ENCODE results near the gene CERK.
"Not testable (repeated sequence)": the region's sequence is repeated elsewhere in the genome, so short reads cannot be mapped to it uniquely, and the experiment has no call there.

Gene CERK

DNA sequence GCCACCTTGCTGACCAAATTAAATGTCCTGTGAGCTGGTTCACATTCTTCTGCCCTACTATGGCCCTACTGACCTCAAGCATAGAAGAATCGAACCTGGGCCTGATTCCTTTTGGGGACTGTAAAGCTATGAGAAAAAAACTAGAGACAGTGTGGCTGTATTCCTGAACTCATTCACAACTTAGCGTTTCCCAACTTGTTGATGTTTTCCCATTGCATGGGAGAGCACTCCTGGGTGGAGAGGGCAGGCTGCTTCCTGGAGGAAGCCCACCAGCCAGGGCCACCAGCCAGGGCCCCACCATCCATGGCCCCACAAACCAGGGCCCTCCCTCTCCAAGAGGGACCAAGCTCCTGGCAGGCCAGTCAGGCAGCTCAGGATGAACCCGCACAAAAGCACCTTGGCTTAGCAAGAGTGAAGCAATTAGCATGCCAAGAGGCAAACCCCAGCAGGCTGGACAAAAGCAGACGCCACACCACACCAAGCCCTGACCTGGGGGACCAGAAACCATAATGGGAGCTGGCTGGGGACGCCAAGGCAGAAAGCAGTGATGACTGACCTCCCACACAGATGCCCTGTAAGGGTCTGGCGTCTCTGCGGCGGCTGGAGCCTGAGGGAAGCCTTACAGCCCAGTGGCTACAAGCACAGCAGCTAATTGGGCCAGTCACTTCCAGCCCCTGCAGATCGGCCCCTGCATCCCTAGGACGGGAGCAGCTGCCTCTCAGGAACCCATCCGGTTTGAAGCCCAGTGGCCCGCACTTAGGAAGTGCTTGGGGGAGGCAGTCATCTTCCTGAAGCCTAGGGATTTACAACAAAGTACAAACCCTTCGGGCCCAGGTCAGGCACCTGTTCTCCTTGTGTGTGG, 2.1 kb downstream of the CERK start:
- peaks cover 48% of the 10 kb centered on the region for H3K4me1 ChIP-seq (ENCODE audit: low read length)
- H3K27ac ChIP-seq (ENCODE audit: low read length): peak overlapping the region; percentile 49
- no peaks in the 10 kb centered on the region; the same call in 1 of the 2 replicates for H3K9me3 ChIP-seq (ENCODE audit: insufficient read depth, low read length)
- peaks cover 37% of the 10 kb centered on the region for H3K36me3 ChIP-seq (replicated peaks; ENCODE audit: low read depth, low read length)
- H4K20me1 ChIP-seq (ENCODE audit: insufficient read depth, low read length): peaks cover 58% of the 10 kb centered on the region
- peak overlapping the region; percentile 91 for H3K4me3 ChIP-seq (ENCODE audit: low read length)
- no peaks in the 10 kb centered on the region for H3K27me3 ChIP-seq (ENCODE audit: low read depth, low read length)
- peak overlapping the region; percentile 95 for H3K4me2 ChIP-seq (ENCODE audit: low read length)
- TF ChIP-seq, protein P1, sequence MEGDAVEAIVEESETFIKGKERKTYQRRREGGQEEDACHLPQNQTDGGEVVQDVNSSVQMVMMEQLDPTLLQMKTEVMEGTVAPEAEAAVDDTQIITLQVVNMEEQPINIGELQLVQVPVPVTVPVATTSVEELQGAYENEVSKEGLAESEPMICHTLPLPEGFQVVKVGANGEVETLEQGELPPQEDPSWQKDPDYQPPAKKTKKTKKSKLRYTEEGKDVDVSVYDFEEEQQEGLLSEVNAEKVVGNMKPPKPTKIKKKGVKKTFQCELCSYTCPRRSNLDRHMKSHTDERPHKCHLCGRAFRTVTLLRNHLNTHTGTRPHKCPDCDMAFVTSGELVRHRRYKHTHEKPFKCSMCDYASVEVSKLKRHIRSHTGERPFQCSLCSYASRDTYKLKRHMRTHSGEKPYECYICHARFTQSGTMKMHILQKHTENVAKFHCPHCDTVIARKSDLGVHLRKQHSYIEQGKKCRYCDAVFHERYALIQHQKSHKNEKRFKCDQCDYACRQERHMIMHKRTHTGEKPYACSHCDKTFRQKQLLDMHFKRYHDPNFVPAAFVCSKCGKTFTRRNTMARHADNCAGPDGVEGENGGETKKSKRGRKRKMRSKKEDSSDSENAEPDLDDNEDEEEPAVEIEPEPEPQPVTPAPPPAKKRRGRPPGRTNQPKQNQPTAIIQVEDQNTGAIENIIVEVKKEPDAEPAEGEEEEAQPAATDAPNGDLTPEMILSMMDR (IDR thresholded peaks at IDR 0.05; ENCODE audit: low read depth, low read length): no peak
- TF ChIP-seq EZH2phosphoT487 (IDR thresholded peaks at IDR 0.05; ENCODE audit: low read depth): no peak
- H3K9ac ChIP-seq (ENCODE audit: low read length): peak overlapping the region; percentile 68; the same call in 1 of the 2 replicates
- H3K79me2 ChIP-seq (ENCODE audit: low read length): peaks cover 67% of the 10 kb centered on the region
- H2AFZ ChIP-seq (ENCODE audit: low read depth, low read length): no peak overlapping the region

DNA sequence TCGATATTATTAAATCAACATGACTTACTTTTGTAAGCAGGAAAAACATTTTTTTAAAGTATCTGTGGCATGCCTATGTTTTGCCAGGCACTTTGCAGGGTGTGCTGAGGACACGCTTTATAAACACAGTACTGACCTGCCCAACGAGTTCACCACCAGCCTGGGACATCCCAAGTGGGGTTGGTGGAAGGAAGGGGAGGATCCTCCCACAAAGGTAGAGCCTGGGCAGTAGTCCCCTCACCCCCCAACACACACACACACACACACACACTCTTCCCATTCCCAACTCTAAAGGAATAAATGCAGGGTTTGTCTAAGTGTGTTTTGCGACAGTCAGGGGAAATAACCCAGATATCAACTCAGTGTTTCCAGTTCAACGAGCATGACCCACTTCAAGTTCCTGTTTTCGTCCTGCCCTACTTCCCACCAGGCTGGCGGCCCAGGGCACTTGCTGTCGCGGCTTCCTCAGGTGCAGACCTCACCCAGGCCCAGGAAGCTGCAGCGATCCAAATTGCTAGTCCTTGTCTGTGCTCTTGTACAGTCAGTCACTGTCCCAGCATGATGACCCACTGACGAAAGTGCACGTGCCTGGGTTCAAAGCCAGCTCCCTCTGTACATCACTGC, 3.1 kb downstream of the CERK start:
- peak overlapping the region; percentile 38; the same call in 1 of the 2 replicates for H3K9ac ChIP-seq (ENCODE audit: low read length)
- H3K9me3 ChIP-seq (ENCODE audit: insufficient read depth, low read length): no peaks in the 10 kb centered on the region; the same call in 1 of the 2 replicates
- H3K27me3 ChIP-seq (ENCODE audit: low read depth, low read length): no peaks in the 10 kb centered on the region
- peak overlapping the region; percentile 49 for H3K27ac ChIP-seq (ENCODE audit: low read length)
- peaks cover 78% of the 10 kb centered on the region for H3K79me2 ChIP-seq (ENCODE audit: low read length)
- peaks cover 41% of the 10 kb centered on the region for H3K36me3 ChIP-seq (replicated peaks; ENCODE audit: low read depth, low read length)
- H4K20me1 ChIP-seq (ENCODE audit: insufficient read depth, low read length): peaks cover 67% of the 10 kb centered on the region
- H3K4me1 ChIP-seq (ENCODE audit: low read length): peaks cover 51% of the 10 kb centered on the region
- H2AFZ ChIP-seq (ENCODE audit: low read depth, low read length): no peak overlapping the region
- peak overlapping the region; percentile 95 for H3K4me2 ChIP-seq (ENCODE audit: low read length)
- H3K4me3 ChIP-seq (ENCODE audit: low read length): peak overlapping the region; percentile 91
- TF ChIP-seq, protein P1 (IDR thresholded peaks at IDR 0.05; ENCODE audit: low read depth, low read length): no peak
- no peak for TF ChIP-seq EZH2phosphoT487 (IDR thresholded peaks at IDR 0.05; ENCODE audit: low read depth)

DNA sequence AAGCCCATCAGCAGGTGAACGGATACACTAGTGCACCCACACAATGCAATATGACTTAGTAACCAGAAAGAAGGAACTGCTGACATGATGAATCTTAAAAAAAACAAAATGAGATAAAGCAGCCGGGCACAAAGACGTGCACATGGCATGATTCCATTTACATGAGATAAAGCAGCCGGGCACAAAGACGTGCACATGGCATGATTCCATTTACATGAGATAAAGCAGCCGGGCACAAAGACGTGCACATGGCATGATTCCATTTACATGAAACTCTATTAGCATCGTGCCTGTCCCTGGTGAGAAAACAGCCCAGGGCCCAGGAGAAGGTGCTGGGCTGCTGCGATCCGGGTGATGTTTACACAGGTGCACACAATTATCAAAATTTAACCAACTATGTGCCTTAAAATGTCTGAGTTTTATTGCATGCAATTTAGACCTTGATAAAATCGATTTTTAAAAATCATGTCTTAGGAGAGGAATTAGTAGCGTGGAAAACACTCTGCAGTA, 3.8 kb downstream of the CERK start:
- not testable (repeated sequence) for H3K27me3 ChIP-seq (ENCODE audit: low read depth, low read length); H3K27ac ChIP-seq (ENCODE audit: low read length); H3K9me3 ChIP-seq (ENCODE audit: insufficient read depth, low read length); H2AFZ ChIP-seq (ENCODE audit: low read depth, low read length)
- peak overlapping the region; percentile 91 for H3K4me3 ChIP-seq (ENCODE audit: low read length)
- peaks cover 46% of the 10 kb centered on the region for H3K4me1 ChIP-seq (ENCODE audit: low read length)
- H3K36me3 ChIP-seq (replicated peaks; ENCODE audit: low read depth, low read length): peaks cover 41% of the 10 kb centered on the region
- H3K79me2 ChIP-seq (ENCODE audit: low read length): peaks cover 84% of the 10 kb centered on the region
- H3K9ac ChIP-seq (ENCODE audit: low read length): 0 out of 2 replicates have a peak overlapping the region, but pooled peaks have one; percentile 20
- H4K20me1 ChIP-seq (ENCODE audit: insufficient read depth, low read length): peaks cover 71% of the 10 kb centered on the region
- peak overlapping the region; percentile 95 for H3K4me2 ChIP-seq (ENCODE audit: low read length)

DNA sequence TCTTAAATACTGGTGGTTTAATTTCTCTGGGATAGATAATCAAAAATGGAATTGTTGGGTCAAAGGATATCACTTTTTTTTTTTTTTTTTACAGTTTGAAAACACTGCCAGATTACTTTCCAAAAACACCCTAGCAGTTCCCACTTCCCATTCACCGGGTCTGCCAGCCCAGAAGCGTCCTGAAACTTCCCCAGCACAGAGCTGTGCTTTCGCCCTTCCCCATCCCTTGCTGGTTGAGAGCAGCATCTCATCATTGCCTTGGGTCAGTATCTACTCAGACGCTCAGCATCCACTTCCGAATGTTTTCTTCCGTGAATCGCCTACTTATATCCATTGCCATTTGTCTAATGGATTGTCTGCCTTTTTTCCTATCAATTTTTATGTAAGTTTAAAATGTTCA, 5.5 kb downstream of the CERK start:
- TF ChIP-seq, protein P1 (IDR thresholded peaks at IDR 0.05; ENCODE audit: low read depth, low read length): no peak
- TF ChIP-seq EZH2phosphoT487 (IDR thresholded peaks at IDR 0.05; ENCODE audit: low read depth): no peak
- peaks cover 56% of the 10 kb centered on the region for H3K36me3 ChIP-seq (replicated peaks; ENCODE audit: low read depth, low read length)
- peaks cover 87% of the 10 kb centered on the region for H4K20me1 ChIP-seq (ENCODE audit: insufficient read depth, low read length)
- H3K9ac ChIP-seq (ENCODE audit: low read length): no peak overlapping the region
- peaks cover 96% of the 10 kb centered on the region for H3K79me2 ChIP-seq (ENCODE audit: low read length)
- no peaks in the 10 kb centered on the region for H3K27me3 ChIP-seq (ENCODE audit: low read depth, low read length)
- H3K4me2 ChIP-seq (ENCODE audit: low read length): no peak overlapping the region
- no peak overlapping the region for H3K27ac ChIP-seq (ENCODE audit: low read length)
- no peak overlapping the region for H3K4me3 ChIP-seq (ENCODE audit: low read length)
- no peak overlapping the region for H2AFZ ChIP-seq (ENCODE audit: low read depth, low read length)
- H3K9me3 ChIP-seq (ENCODE audit: insufficient read depth, low read length): no peaks in the 10 kb centered on the region; the same call in 1 of the 2 replicates
- peaks cover 45% of the 10 kb centered on the region for H3K4me1 ChIP-seq (ENCODE audit: low read length)

Measured in OCI-LY3 (cell line).